Measurements from ENCODE around the gene PIP5KL1.

GRCh38 chr9:127954831-127955293, 24.3 kb upstream of the PIP5KL1 start:
- TF ChIP-seq, protein P1, sequence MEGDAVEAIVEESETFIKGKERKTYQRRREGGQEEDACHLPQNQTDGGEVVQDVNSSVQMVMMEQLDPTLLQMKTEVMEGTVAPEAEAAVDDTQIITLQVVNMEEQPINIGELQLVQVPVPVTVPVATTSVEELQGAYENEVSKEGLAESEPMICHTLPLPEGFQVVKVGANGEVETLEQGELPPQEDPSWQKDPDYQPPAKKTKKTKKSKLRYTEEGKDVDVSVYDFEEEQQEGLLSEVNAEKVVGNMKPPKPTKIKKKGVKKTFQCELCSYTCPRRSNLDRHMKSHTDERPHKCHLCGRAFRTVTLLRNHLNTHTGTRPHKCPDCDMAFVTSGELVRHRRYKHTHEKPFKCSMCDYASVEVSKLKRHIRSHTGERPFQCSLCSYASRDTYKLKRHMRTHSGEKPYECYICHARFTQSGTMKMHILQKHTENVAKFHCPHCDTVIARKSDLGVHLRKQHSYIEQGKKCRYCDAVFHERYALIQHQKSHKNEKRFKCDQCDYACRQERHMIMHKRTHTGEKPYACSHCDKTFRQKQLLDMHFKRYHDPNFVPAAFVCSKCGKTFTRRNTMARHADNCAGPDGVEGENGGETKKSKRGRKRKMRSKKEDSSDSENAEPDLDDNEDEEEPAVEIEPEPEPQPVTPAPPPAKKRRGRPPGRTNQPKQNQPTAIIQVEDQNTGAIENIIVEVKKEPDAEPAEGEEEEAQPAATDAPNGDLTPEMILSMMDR (IDR thresholded peaks at IDR 0.05; ENCODE audit: low read length): no peak
- TF ChIP-seq EZH2phosphoT487 (IDR thresholded peaks at IDR 0.05; ENCODE audit: low read length): no peak
- no peak for TF ChIP-seq EZH2 (optimal IDR thresholded peaks at IDR 0.05; ENCODE audit: low read depth, low read length)

All from MM.1S (cell line).